Skeletal muscle satellite cell (primary cell): Measurements from ENCODE around the gene NR3C1.

Experiments
- H3K27me3 ChIP-seq: 2 replicates; pipeline ENCODE4 v1.7.0; 2013; ENCODE audit warnings: low read length; ENCODE audit not compliant: control insufficient read depth, insufficient read depth
- H3K36me3 ChIP-seq: 2 replicates; pipeline ENCODE4 v1.7.0; 2013; ENCODE audit warnings: mild to moderate bottlenecking, control low read depth, low read length; ENCODE audit not compliant: insufficient read depth
- H3K4me1 ChIP-seq: 2 replicates; pipeline ENCODE4 v1.7.0; 2013; ENCODE audit warnings: low read length; ENCODE audit not compliant: control insufficient read depth, insufficient read depth
- H3K4me2 ChIP-seq: 2 replicates; pipeline ENCODE4 v1.7.0; 2013; ENCODE audit warnings: mild to moderate bottlenecking, low read length
- H3K4me3 ChIP-seq: 2 replicates; pipeline ENCODE4 v1.7.0; 2013; ENCODE audit warnings: low read length
- H3K9ac ChIP-seq: 2 replicates; pipeline ENCODE4 v1.7.0; 2013; ENCODE audit warnings: mild to moderate bottlenecking, low read depth, low read length, moderate library complexity
- H3K9me3 ChIP-seq: replicated peaks from 2 replicates; pipeline ENCODE4 v1.7.0; 2013; ENCODE audit warnings: mild to moderate bottlenecking, control low read depth, low read length

The NR3C1 gene

GRCh38 chr5:143262393-143263174, 140.9 kb downstream of the NR3C1 start:
- Histone ChIP-seq H3K4me2 (peak overlapping the region; percentile 20), H3K9ac (peak overlapping the region; percentile 42), H3K4me1 (peaks cover 21% of the 10 kb centered on the region), H3K9me3 (no peaks in the 10 kb centered on the region), H3K27me3 (no peaks in the 10 kb centered on the region), H3K4me3 (no peak overlapping the region), H3K36me3 (no peaks in the 10 kb centered on the region)

GRCh38 chr5:143261748-143262392, 141.6 kb downstream of the NR3C1 start:
- H3K36me3 ChIP-seq = no peaks in the 10 kb centered on the region
- H3K9ac ChIP-seq = peak overlapping the region; percentile 42
- H3K4me3 ChIP-seq = no peak overlapping the region
- H3K4me1 ChIP-seq = peaks cover 21% of the 10 kb centered on the region
- H3K4me2 ChIP-seq = no peak overlapping the region
- no peaks in the 10 kb centered on the region for H3K9me3 ChIP-seq
- no peaks in the 10 kb centered on the region for H3K27me3 ChIP-seq

- Histone ChIP-seq H3K27me3 (no peaks in the 10 kb centered on the region), H3K4me3 (no peak overlapping the region), H3K36me3 (no peaks in the 10 kb centered on the region), H3K4me2 (no peak overlapping the region), H3K9ac (no peak overlapping the region), H3K9me3 (no peaks in the 10 kb centered on the region), H3K4me1 (peaks cover 21% of the 10 kb centered on the region)
Observed at GRCh38 chr5:143259254-143259605, 144.3 kb downstream of the NR3C1 start.

GRCh38 chr5:143258559-143259253, 144.8 kb downstream of the NR3C1 start:
- Histone ChIP-seq H3K4me3 (no peak overlapping the region), H3K36me3 (no peaks in the 10 kb centered on the region), H3K27me3 (no peaks in the 10 kb centered on the region), H3K9me3 (no peaks in the 10 kb centered on the region), H3K9ac (no peak overlapping the region), H3K4me2 (no peak overlapping the region), H3K4me1 (peaks cover 21% of the 10 kb centered on the region)

- peaks cover 3% of the 10 kb centered on the region for H3K4me1 ChIP-seq
- no peaks in the 10 kb centered on the region for H3K27me3 ChIP-seq
- no peak overlapping the region for H3K4me3 ChIP-seq
- no peak overlapping the region for H3K4me2 ChIP-seq
- no peak overlapping the region for H3K9ac ChIP-seq
- no peaks in the 10 kb centered on the region for H3K36me3 ChIP-seq
- no peaks in the 10 kb centered on the region for H3K9me3 ChIP-seq
Observed at GRCh38 chr5:143254819-143255218, 148.7 kb downstream of the NR3C1 start.

- Histone ChIP-seq H3K4me1 (peaks cover 17% of the 10 kb centered on the region), H3K9me3 (no peaks in the 10 kb centered on the region), H3K4me3 (no peak overlapping the region), H3K9ac (no peak overlapping the region), H3K36me3 (no peaks in the 10 kb centered on the region), H3K4me2 (no peak overlapping the region), H3K27me3 (no peaks in the 10 kb centered on the region)
Observed at GRCh38 chr5:143251946-143252345, 151.5 kb downstream of the NR3C1 start.

DNA sequence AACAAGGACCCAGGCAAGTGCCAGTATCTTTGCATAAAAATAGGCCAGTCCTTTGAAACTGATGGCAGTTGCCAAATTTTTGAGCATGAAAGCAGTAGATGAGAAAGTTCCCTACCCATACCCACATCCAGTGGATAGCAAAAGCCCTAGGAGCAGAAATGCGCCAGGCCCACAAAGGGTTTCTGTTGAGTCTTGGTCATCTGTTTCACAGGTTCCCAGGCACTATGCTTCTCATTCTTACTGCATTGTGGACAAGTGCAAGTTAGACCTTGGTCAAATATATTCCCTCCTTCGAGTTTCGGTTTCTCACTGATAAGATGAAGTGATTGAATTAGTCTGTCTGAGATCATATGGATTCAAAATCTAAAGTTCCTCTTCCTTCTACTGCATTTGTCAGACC, 152.3 kb downstream of the NR3C1 start:
- Histone ChIP-seq H3K4me3 (no peak overlapping the region), H3K27me3 (no peaks in the 10 kb centered on the region), H3K36me3 (no peaks in the 10 kb centered on the region), H3K4me1 (peaks cover 21% of the 10 kb centered on the region), H3K9me3 (no peaks in the 10 kb centered on the region), H3K9ac (no peak overlapping the region), H3K4me2 (no peak overlapping the region)

- no peak overlapping the region for H3K4me3 ChIP-seq
- H3K9me3 ChIP-seq = no peaks in the 10 kb centered on the region
- no peak overlapping the region for H3K9ac ChIP-seq
- H3K4me2 ChIP-seq = no peak overlapping the region
- peaks cover 34% of the 10 kb centered on the region for H3K4me1 ChIP-seq
- no peaks in the 10 kb centered on the region for H3K27me3 ChIP-seq
- no peaks in the 10 kb centered on the region for H3K36me3 ChIP-seq
Observed at GRCh38 chr5:143249851-143250250, 153.6 kb downstream of the NR3C1 start.

DNA sequence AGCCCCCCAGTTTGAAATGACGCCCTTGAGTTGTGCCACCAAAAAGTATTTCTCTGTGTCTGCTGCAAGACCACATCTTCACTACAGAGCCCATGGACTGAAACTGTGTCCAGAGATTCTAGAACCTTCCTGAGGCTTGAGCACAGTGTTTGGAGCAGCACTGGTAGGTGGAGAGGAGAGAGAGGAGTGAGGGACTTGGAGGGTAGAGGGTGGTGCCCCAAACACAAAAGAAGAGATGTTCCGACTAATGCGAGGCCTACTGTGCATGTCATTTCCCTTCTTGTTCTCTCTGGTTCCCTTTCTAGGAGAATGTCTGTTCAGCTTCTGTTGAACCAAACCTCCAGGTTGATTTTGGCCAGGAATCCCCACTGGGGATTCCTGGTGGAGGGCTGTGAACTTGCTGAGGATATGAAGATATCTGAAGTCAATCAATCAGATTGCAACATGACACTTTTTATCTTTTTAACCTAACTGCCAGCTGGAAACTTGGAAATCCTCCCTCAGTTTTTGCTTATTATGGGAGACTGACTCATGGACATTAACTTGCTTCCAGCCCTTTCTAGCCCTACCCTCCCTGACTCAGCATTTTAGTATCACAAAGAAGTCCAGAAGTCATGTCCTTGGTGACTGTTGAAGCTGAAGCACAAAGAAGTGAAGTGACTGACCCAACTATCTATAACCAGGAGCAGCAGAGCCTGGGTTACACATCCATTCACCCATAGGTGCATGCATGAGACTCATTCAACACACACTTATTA, 154.5 kb downstream of the NR3C1 start:
- H3K4me1 ChIP-seq = peaks cover 43% of the 10 kb centered on the region
- no peak overlapping the region for H3K4me3 ChIP-seq
- no peaks in the 10 kb centered on the region for H3K27me3 ChIP-seq
- H3K9ac ChIP-seq = no peak overlapping the region
- peak overlapping the region; percentile 16 for H3K4me2 ChIP-seq
- H3K9me3 ChIP-seq = no peaks in the 10 kb centered on the region
- H3K36me3 ChIP-seq = no peaks in the 10 kb centered on the region

DNA sequence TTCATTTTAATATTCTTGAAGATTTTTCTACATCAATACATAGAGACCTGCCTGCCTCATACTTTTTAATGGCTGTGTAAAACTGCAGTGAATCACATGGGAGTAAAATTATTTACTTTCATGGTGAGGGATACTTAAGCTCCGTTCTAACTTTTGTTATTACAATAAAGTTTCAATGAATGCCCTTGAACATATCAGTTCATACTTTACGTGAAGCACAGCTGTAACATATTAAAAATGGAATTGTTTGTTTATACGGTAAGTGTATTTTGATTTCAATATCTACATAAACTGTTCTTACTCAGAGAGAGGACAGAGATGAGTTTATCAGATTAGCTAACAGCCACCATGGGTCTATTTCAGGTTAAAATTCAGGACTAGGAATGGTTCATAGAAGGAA, 155.1 kb downstream of the NR3C1 start:
- Histone ChIP-seq H3K27me3 (no peaks in the 10 kb centered on the region), H3K36me3 (no peaks in the 10 kb centered on the region), H3K9ac (no peak overlapping the region), H3K9me3 (no peaks in the 10 kb centered on the region), H3K4me1 (peaks cover 47% of the 10 kb centered on the region), H3K4me2 (no peak overlapping the region), H3K4me3 (no peak overlapping the region)

- no peaks in the 10 kb centered on the region for H3K36me3 ChIP-seq
- no peaks in the 10 kb centered on the region for H3K27me3 ChIP-seq
- H3K9me3 ChIP-seq = no peaks in the 10 kb centered on the region
- no peak overlapping the region for H3K9ac ChIP-seq
- no peak overlapping the region for H3K4me3 ChIP-seq
- H3K4me2 ChIP-seq = no peak overlapping the region
- peaks cover 58% of the 10 kb centered on the region for H3K4me1 ChIP-seq
Observed at GRCh38 chr5:143247134-143247815, 156.2 kb downstream of the NR3C1 start.
